HG02884 (cell line): Measurements from ENCODE around the gene IL34.
"Not testable (repeated sequence)": the region's sequence is repeated elsewhere in the genome, so short reads cannot be mapped to it uniquely, and the experiment has no call there.

Experiments used
- ATAC-seq: cut with Tn5 transposase; IDR thresholded peaks from one replicate; pipeline ENCODE4 v1.9.1; 2021; ENCODE audit warnings: mild to moderate bottlenecking, moderate library complexity; ENCODE audit not compliant: unreplicated experiment

IL34 gene

GRCh38 chr16:70646260-70647241 is at the start of gene IL34:
Gene IL34, plus strand, starts transcription at chr16:70646559. Its CDS starts 389 bp downstream, at chr16:70646948.
- no peak for ATAC-seq

GRCh38 chr16:70597135-70597835 is 49.1 kb upstream of the IL34 start:
- no peak for ATAC-seq

GRCh38 chr16:70598937-70599503 is 47.3 kb upstream of the IL34 start:
- no peak for ATAC-seq

- ATAC-seq = no peak
These were observed 45.6 kb upstream of the IL34 start for GRCh38 chr16:70600730-70601129.

DNA sequence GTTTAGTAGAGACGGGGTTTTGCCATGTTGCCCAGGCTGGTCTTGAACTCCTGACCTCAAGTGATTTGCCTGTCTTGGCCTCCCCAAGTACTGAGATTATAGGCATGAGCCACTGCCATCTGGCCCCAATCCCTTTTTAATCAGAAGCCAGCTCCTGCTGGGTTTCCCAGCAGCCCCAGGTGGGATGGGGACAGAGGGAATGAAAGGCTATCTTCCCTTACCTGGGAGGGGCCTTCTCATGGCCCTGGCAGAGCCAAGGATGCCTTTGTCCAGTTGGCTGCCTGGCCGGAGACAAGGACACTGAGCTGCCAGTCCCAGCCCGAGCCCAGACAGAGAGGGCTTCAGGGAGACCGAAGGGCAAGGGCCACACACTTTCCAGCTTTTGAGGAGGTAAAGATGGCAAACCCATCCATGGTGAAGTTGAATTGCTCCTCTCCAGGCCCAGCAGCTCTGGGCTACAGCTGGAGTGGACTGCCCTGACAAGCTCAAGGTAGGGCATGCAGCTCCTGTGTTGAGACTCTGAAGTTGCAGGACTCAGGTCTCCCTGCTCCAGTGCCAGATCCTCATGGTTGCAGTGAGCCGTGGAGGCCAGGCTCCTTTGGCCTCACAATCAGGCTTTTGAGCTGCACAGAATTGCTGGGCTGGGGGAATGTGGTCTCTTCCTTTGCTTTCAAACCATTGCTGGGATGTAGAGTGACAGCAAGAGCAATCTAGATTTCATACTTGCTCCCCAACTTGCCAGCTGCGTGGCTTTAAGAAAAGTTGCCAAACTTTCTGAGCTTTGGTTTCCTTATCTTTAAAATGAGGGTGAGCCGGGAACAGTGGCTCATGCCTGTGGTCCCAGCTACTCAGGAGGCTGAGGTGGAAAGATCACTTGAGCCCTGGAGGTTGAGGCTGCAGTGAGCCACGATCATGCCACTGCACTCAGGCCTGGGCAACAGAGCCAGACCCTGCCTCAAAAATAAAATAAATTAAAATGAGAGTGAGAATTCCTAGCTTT is 44.5 kb upstream of the IL34 start:
- no peak for ATAC-seq

DNA sequence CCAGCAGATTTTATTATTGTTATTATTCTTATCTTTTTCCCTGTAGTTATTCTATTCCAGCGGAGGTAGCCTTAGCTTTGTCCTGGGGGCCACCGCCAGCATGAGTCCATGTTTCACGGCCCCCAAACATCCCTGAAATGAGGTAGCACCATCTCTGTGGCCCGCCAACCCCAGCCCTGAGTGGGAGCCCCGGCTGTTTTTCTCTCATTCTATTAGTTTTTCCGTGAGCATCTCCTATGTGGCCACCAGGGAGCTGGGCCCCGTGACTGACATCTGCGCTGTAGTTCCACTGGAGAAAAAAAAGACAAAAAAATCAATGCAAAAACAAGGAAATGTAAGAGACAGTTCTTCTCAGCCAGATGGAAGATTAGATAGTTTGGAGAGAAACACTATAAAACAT is 43.5 kb upstream of the IL34 start:
- ATAC-seq = no peak

GRCh38 chr16:70604407-70605282 is 41.7 kb upstream of the IL34 start:
- no peak for ATAC-seq

- no peak for ATAC-seq
These were observed 41.1 kb upstream of the IL34 start for GRCh38 chr16:70605283-70605657.

- ATAC-seq = no peak
These were observed 37.8 kb upstream of the IL34 start for GRCh38 chr16:70608521-70608920.

DNA sequence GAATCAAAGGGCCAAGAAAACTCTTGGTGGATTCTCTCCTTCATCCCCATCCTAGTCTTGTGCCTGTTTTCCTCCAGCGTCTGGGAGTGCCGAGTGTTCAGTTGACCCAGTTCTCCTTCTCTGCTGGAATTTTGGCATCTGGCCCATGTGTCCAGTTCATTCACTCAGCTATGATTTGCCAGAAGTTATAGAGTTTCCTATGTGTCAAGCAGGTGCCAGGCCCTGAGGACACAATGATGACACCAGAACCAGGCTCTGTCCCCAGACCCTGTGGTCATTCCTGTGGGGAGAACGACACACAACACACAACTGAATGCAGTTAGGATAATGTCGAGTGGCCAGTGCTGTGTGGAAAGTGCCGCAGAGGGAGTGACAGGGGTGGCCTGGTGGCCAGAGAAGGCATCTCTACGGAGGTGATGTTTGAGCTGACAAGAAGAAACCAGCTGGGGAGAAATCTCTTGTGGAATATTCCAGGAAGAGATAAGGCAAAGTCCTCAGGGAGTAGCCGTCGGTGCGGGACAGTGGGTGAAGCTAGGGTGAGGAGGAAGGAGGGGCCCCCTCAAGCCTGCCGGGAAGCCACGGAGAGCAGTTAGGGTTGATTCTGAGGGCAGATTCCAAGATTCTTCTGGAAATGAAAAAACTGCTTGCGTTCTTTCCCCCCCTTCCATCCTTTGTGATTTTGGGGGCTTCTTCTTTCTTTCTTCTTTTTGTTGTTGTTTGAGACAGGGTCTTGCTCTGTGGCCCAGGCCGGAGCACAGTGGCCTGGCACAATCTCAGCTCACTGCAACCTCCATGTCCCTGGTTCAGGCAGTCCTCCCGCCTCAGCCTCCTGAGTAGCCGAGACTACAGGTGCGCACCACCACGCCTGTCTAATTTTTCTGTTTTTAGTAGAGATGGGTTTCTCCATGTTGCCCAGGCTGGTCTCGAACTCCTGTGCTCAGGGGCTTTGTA is 35.8 kb upstream of the IL34 start:
- ATAC-seq = no peak

GRCh38 chr16:70611224-70611598 is 35.1 kb upstream of the IL34 start:
- no peak for ATAC-seq

DNA sequence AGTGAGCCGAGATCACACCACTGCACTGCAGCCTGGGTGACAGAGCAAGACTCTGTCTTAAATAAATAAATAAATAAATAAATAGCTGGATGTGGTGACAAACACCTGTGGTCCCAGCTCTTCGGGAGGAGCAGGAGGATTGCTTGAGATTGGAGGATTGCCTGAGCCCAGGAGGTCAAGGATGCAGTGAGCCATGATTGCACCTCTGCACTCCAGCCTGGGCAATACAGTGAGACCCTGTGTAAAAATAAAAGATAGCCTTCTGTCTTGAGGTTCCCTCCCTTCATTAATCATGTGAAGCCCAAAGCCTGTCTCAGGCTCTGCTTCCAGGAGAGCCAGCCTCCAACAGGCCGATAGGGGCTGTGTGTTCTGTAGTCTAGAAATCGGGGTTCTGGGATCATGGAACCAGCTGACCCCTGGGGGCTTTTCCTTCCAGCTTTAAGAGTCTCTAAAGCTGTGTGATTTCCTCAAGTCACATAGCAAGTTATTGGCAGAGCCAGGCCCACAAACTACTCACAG is 34.5 kb upstream of the IL34 start:
- no peak for ATAC-seq

DNA sequence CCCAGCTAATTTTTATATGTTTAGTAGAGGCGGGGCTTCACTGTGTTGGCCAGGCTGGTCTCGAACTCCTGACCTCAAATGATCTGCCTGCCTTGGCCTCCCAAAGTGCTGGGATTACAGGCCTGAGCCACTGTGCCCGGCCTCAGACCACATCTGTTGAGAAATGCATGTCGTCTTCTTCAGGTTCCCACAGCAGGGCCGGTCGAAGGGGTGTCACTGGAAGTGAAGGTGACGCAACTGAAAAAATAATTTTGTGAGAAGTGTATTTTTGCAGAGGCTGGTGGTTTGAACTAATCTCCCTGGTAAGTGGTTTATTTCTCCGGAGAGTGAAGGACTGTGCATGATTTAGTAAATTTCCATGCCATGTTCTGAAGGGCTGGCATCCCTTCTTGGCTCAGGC is 33.4 kb upstream of the IL34 start:
- no peak for ATAC-seq

GRCh38 chr16:70614208-70614951 is 32.0 kb upstream of the IL34 start:
- ATAC-seq = no peak

GRCh38 chr16:70615945-70616344 is 30.4 kb upstream of the IL34 start:
- ATAC-seq = no peak

GRCh38 chr16:70621864-70622263 is 24.5 kb upstream of the IL34 start:
- ATAC-seq = not testable (repeated sequence)

- ATAC-seq = no peak
These were observed 18.7 kb upstream of the IL34 start for GRCh38 chr16:70627696-70628095.
